Activated T-cell treated with anti-CD3 and anti-CD28 coated beads, Interleukin-2, amount 50 U/mL, for 4 hours (primary cell): Measurements from ENCODE around the gene EIF2B5. TPM values are rescaled to one million over a fixed set of nuclear protein-coding genes. Genes with fewer than 3 reads are reported as not detected.
"Not testable (repeated sequence)": the region's sequence is repeated elsewhere in the genome, so short reads cannot be mapped to it uniquely, and the experiment has no call there.

ENCODE experiments used
- ATAC-seq, 2 donors: fragments of 200-7000 bp; cut with Tn5 transposase; one replicate each; pipeline ENCODE4 v1.10.0; 2021
- DNase-seq: peaks from one replicate; pipeline ENCODE4 v3.0.0-alpha.2; 2020
- H3K27me3 Mint-ChIP-seq: one replicate; pipeline ENCODE4 v1.8.0; 2021; ENCODE audit warnings: low read depth, mixed read lengths
- H3K36me3 Mint-ChIP-seq: one replicate; pipeline ENCODE4 v1.8.0; 2022; ENCODE audit warnings: mixed read lengths; ENCODE audit not compliant: insufficient read depth
- H3K4me1 Mint-ChIP-seq: one replicate; pipeline ENCODE4 v1.8.0; 2021; ENCODE audit warnings: low read depth, mixed read lengths
- H3K4me3 Mint-ChIP-seq: one replicate; pipeline ENCODE4 v1.8.0; 2021; ENCODE audit warnings: mild to moderate bottlenecking, moderate library complexity, mixed read lengths
- H3K9me3 Mint-ChIP-seq: one replicate; pipeline ENCODE4 v1.8.0; 2021; ENCODE audit warnings: mixed read lengths
- total RNA-seq, 3 donors: library from RNA; stranded (reverse); gene quantifications; one replicate each; pipeline ENCODE4 v1.2.1, GENCODE V29; 2021

The EIF2B5 gene
- total RNA-seq, result 10 to 100 TPM; 91.7 to 94.5 (median 92.6) TPM

DNA sequence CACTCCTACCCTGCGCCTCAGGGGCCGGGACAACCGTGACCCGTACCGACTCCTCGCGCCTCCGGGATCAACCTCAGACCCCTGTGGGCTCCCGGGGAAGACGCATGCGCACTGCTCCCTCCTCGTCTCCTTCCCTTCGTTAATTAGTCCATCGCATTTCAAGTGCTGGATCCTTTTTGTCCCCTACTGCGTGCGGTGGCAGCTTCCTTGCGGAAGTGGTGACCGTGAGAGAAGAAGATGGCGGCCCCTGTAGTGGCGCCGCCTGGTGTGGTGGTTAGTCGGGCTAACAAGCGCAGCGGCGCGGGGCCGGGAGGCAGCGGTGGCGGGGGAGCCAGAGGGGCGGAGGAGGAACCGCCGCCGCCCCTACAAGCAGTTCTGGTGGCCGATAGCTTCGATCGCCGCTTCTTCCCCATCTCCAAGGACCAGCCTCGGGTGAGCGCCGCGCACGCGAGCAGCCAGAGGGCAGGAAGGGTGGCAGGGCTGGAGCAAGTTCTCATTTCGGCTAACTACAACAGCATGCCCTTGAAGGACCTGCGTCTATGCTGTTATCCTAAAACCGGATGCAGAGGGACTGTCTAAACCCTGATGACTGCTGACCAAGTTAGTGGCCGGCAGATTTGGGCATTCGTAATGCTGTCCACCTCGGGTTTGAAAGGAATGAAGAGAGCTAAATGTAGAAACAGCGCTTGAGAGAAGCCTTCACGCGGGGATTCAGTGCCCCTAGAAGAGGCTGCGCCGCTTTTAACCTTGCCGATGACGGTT lies at the start of gene EIF2B5:
Gene EIF2B5 (plus strand): TSS at position 210 of the 762 bp plus-strand sequence. CDS start 28 bp downstream, at position 238.
- Mint-ChIP-seq H3K27me3 (no peaks in the 10 kb centered on the region), H3K9me3 (no peaks in the 10 kb centered on the region), H3K4me3 (peak within 1 kb of the TSS; percentile 95), H3K36me3 (peaks cover 10% of the 10 kb centered on the region), H3K4me1 (peaks cover 35% of the 10 kb centered on the region)
- DNase-seq (peak; percentile 78), ATAC-seq (peak; percentile 90 to 91)

- H3K4me3 Mint-ChIP-seq, result no peak overlapping the region
- peaks cover 8% of the 10 kb centered on the region for H3K4me1 Mint-ChIP-seq
Observed at GRCh38 chr3:184085389-184085852, 49.7 kb upstream of the EIF2B5 start.

GRCh38 chr3:184092199-184092598 lies 43.0 kb upstream of the EIF2B5 start:
- no peak for DNase-seq
- Mint-ChIP-seq H3K4me1 (no peaks in the 10 kb centered on the region), H3K4me3 (no peak overlapping the region), H3K36me3 (no peaks in the 10 kb centered on the region), H3K9me3 (peaks cover 12% of the 10 kb centered on the region), H3K27me3 (peaks cover 17% of the 10 kb centered on the region)
- no peak for ATAC-seq

More at GRCh38 chr3:184085389-184085852, 49.7 kb upstream of the EIF2B5 start:
- Mint-ChIP-seq H3K9me3 (peaks cover 10% of the 10 kb centered on the region), H3K36me3 (peaks cover 3% of the 10 kb centered on the region), H3K27me3 (peaks cover 2% of the 10 kb centered on the region)
- DNase-seq (no peak), ATAC-seq (no peak)

GRCh38 chr3:184096811-184097383 lies 38.3 kb upstream of the EIF2B5 start, which contains the start of gene HTR3E:
Gene HTR3E (plus strand): TSS chr3:184097064. CDS start chr3:184097530, 466 bp downstream.
- Mint-ChIP-seq H3K4me3 (no peak within 1 kb of the TSS), H3K27me3 (peaks cover 11% of the 10 kb centered on the region), H3K4me1 (no peaks in the 10 kb centered on the region), H3K36me3 (no peaks in the 10 kb centered on the region), H3K9me3 (peaks cover 6% of the 10 kb centered on the region)
- no peak for ATAC-seq
- DNase-seq, result no peak

DNA sequence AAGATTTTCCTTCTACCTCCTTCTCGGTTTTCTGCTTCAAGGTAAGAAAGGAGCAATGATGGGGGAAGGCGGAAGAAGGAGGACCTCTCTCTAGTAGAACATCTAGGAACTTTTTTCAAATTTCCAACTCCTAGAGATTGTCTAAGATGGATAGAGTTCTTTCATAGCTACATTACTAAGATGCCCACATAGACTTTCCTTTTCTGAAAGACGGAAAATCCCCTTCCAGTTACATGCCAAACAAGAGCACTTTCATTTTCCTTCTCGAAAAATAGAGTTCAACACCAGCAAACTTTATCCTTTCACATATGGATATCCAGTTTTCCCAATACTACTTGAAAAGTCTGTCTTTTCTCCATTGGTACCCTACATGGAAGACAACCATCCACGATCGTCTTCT lies 37.6 kb upstream of the EIF2B5 start:
- Mint-ChIP-seq H3K4me3 (no peak overlapping the region), H3K9me3 (no peaks in the 10 kb centered on the region), H3K27me3 (peaks cover 8% of the 10 kb centered on the region), H3K4me1 (no peaks in the 10 kb centered on the region), H3K36me3 (no peaks in the 10 kb centered on the region)
- DNase-seq, result no peak
- no peak for ATAC-seq

- Mint-ChIP-seq H3K27me3 (peaks cover 2% of the 10 kb centered on the region), H3K9me3 (no peaks in the 10 kb centered on the region)
- no peak for DNase-seq
Observed at GRCh38 chr3:184099806-184100686, 35.1 kb upstream of the EIF2B5 start.

GRCh38 chr3:184110316-184110725 lies 24.8 kb upstream of the EIF2B5 start:
- H3K27me3 Mint-ChIP-seq, result peaks cover 5% of the 10 kb centered on the region
- no peaks in the 10 kb centered on the region for H3K4me1 Mint-ChIP-seq
- no peak for DNase-seq
- no peak overlapping the region for H3K4me3 Mint-ChIP-seq
- ATAC-seq, result no peak
- no peaks in the 10 kb centered on the region for H3K36me3 Mint-ChIP-seq
- H3K9me3 Mint-ChIP-seq, result no peaks in the 10 kb centered on the region

More at GRCh38 chr3:184099806-184100686, 35.1 kb upstream of the EIF2B5 start:
- Mint-ChIP-seq H3K4me3 (no peak overlapping the region), H3K36me3 (no peaks in the 10 kb centered on the region), H3K4me1 (no peaks in the 10 kb centered on the region)
- ATAC-seq, result no peak

- no peaks in the 10 kb centered on the region for H3K9me3 Mint-ChIP-seq
- no peaks in the 10 kb centered on the region for H3K36me3 Mint-ChIP-seq
- ATAC-seq (no peak), DNase-seq (no peak)
- peaks cover 7% of the 10 kb centered on the region for H3K27me3 Mint-ChIP-seq
- H3K4me3 Mint-ChIP-seq, result no peak overlapping the region
- H3K4me1 Mint-ChIP-seq, result no peaks in the 10 kb centered on the region
Observed at GRCh38 chr3:184116017-184116416, 19.1 kb upstream of the EIF2B5 start.

DNA sequence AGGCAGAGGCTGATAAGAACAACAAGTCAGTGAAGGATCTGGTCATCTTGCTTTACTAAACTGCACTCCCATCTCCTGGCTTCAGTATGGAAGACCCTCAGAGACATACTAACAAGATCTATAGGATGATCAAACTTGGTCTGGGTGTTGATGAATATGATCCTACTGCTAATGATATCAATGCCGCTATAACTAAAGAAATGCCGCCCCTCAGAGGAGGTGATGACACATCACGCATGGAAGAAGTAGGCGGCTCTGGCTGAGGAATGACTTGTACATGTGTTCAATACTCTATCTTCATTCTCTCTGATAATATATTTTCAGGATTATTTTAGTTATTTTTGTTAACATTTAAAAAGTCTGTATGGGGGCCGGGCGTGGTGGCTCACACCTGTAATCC lies 17.5 kb upstream of the EIF2B5 start:
- ATAC-seq, result no peak
- no peak overlapping the region for H3K4me3 Mint-ChIP-seq
- H3K4me1 Mint-ChIP-seq, result no peaks in the 10 kb centered on the region
- H3K9me3 Mint-ChIP-seq, result no peaks in the 10 kb centered on the region
- peaks cover 7% of the 10 kb centered on the region for H3K27me3 Mint-ChIP-seq
- no peaks in the 10 kb centered on the region for H3K36me3 Mint-ChIP-seq
- no peak for DNase-seq

- not testable (repeated sequence) for H3K4me3 Mint-ChIP-seq, H3K27me3 Mint-ChIP-seq, H3K9me3 Mint-ChIP-seq, DNase-seq, ATAC-seq, H3K4me1 Mint-ChIP-seq, H3K36me3 Mint-ChIP-seq
Observed at GRCh38 chr3:184121031-184121430, 14.1 kb upstream of the EIF2B5 start.

DNA sequence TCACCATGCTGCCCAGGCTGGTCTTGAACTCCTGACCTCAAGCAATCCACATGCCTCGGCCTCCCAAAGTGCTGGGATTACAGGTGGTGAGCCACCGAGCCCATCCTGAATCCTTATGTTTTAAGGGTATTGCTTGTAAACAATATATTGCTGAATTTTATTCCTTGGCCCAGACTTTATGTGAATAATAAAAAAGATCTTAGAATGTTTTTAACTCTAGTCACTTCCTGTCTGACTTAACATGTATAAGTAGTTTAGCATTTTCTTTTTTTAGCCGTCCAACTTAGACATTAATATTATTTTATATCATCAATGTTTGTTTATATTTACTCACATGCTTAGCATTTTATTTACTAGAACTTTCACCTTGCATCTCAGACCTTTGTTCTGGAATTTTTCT lies 9.2 kb upstream of the EIF2B5 start:
- DNase-seq (no peak), ATAC-seq (no peak)
- H3K4me3 Mint-ChIP-seq, result no peak overlapping the region
- no peaks in the 10 kb centered on the region for H3K9me3 Mint-ChIP-seq
- H3K27me3 Mint-ChIP-seq, result no peaks in the 10 kb centered on the region
- H3K4me1 Mint-ChIP-seq, result no peaks in the 10 kb centered on the region
- H3K36me3 Mint-ChIP-seq, result no peaks in the 10 kb centered on the region

GRCh38 chr3:184129012-184129411 lies 6.1 kb upstream of the EIF2B5 start:
- Mint-ChIP-seq H3K4me3 (no peak overlapping the region), H3K4me1 (peaks cover 5% of the 10 kb centered on the region), H3K9me3 (no peaks in the 10 kb centered on the region), H3K27me3 (no peaks in the 10 kb centered on the region), H3K36me3 (no peaks in the 10 kb centered on the region)
- ATAC-seq (peak in 1 of 2 donors; percentile 52), DNase-seq (no peak)

GRCh38 chr3:184132945-184133344 lies 2.2 kb upstream of the EIF2B5 start:
- Mint-ChIP-seq H3K4me3 (no peak overlapping the region), H3K9me3 (no peaks in the 10 kb centered on the region), H3K36me3 (peaks cover 6% of the 10 kb centered on the region), H3K27me3 (no peaks in the 10 kb centered on the region), H3K4me1 (peaks cover 33% of the 10 kb centered on the region)
- ATAC-seq (no peak), DNase-seq (no peak)
